GM19099 (cell line): ENCODE measurements around the gene NKTR.

ENCODE experiments used
- POLR2A ChIP-seq: IDR thresholded peaks from 3 replicates; pipeline ENCODE4 v1.6.1; 2011; ENCODE audit warnings: low read depth; ENCODE audit not compliant: insufficient read length; ENCODE audit errors: extremely low read depth

Gene NKTR

GRCh38 chr3:42600111-42600957, at the start of gene NKTR:
Gene NKTR, plus strand, starts transcription at chr3:42600686. Its CDS starts 321 bp downstream, at chr3:42601007.
- peak; percentile 87 for TF ChIP-seq POLR2A

GRCh38 chr3:42552830-42553229, 47.7 kb upstream of the NKTR start:
- no peak for TF ChIP-seq POLR2A

GRCh38 chr3:42556089-42556632, 44.3 kb upstream of the NKTR start:
- TF ChIP-seq POLR2A, result no peak

- no peak for TF ChIP-seq POLR2A
Measured at GRCh38 chr3:42557854-42558253, 42.6 kb upstream of the NKTR start.

GRCh38 chr3:42562047-42562907, 38.2 kb upstream of the NKTR start:
- TF ChIP-seq POLR2A, result no peak

- TF ChIP-seq POLR2A, result no peak
Measured at GRCh38 chr3:42569593-42570142, 30.8 kb upstream of the NKTR start.

GRCh38 chr3:42572278-42572677, 28.2 kb upstream of the NKTR start:
- no peak for TF ChIP-seq POLR2A

- no peak for TF ChIP-seq POLR2A
Measured at GRCh38 chr3:42575137-42575741, 25.2 kb upstream of the NKTR start.

GRCh38 chr3:42578054-42578453, 22.4 kb upstream of the NKTR start:
- TF ChIP-seq POLR2A, result no peak

GRCh38 chr3:42581400-42581708, 19.1 kb upstream of the NKTR start:
- TF ChIP-seq POLR2A, result no peak

GRCh38 chr3:42581709-42582473, 18.6 kb upstream of the NKTR start, which contains the start of gene SEC22C:
Gene SEC22C, minus strand, starts transcription at chr3:42581967. Its CDS starts 12,921 bp downstream, at chr3:42569046.
- peak; percentile 80 for TF ChIP-seq POLR2A

- TF ChIP-seq POLR2A, result no peak
Measured at GRCh38 chr3:42582474-42583070, 17.9 kb upstream of the NKTR start.

GRCh38 chr3:42588625-42589024, 11.9 kb upstream of the NKTR start:
- TF ChIP-seq POLR2A, result no peak
